Activated T-cell treated with anti-CD3 and anti-CD28 coated beads for 1 hour (primary cell): ENCODE measurements around the gene DQX1.
"Not testable (repeated sequence)": the region's sequence is repeated elsewhere in the genome, so short reads cannot be mapped to it uniquely, and the experiment has no call there.

Experiments
- DNase-seq: peaks from one replicate; pipeline ENCODE4 v3.0.0-alpha.2; 2020; ENCODE audit warnings: low read depth

Gene DQX1

DNA sequence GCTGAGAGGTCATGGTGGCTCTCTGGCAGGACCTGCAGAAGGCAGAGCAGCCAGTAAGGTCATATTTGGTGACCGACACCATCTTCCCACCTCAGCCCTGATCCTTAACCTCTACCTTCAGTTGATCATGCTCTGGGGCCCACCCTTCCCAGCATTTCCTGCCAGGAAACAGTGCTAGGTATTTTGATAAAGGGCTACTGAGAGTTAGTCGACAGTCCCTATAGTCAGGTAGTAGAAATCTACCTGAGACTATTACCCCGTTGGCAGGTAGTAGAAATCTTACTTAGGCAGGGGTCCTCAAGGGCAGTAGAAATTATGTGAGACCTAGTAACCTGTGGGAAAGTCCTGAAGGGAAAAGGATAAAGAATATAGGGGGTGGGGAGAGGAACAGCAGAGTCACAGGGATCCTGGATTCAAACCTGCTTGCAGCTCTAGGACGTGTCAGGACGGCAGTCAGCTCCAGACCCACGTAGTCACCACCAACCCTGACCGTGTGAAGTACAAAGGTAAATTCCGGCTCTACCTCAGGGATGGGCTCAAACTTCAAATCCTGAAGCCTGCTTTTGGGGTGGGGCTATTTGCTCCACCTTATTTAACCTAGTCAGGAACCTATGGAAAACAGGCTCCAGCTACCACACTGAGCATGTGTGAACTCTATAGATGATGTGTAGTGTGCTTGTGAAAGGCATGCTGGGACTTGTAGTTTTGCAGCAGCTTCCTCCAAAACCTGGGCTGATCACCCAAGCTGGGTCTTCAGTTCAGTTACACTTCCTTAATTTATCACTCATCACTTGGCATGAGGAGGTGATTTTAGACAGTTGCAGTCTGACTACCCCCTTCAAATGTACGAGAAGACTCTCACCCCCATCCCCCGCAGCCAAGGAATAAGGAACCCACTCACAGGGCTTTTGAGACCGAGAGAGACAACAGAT is at the start of gene DQX1:
Gene DQX1 (minus strand): TSS at position 515 of the 932 bp plus-strand sequence. CDS start 502 bp downstream, at position 13.
- no peak for DNase-seq

- DNase-seq = no peak
These were observed 49.3 kb upstream of the DQX1 start for GRCh38 chr2:74575320-74575719.

- DNase-seq = no peak
These were observed 47.9 kb upstream of the DQX1 start for GRCh38 chr2:74573747-74574562.

- no peak for DNase-seq
These were observed 46.3 kb upstream of the DQX1 start for GRCh38 chr2:74572178-74572925.

GRCh38 chr2:74571058-74571457 is 45.0 kb upstream of the DQX1 start:
- no peak for DNase-seq

GRCh38 chr2:74569686-74570085 is 43.7 kb upstream of the DQX1 start:
- DNase-seq = no peak

- DNase-seq = no peak
These were observed 41.9 kb upstream of the DQX1 start for GRCh38 chr2:74567881-74568280.

DNA sequence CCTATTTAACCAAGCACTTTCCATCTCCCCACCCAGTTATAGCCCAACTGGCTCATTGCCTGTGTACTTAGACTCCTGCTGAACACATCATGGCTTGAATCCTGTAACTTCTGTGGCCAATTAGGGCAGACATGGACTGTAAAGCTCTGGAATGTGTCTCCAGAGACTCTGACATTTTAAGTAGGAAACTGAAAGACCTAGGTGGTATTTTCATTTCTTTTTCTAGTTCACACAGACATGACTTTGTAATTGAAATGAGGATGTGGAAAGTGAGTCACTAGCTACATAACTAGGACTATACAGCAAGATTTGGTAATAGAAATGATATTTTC is 40.7 kb upstream of the DQX1 start:
- DNase-seq = no peak

- no peak for DNase-seq
These were observed 40.2 kb upstream of the DQX1 start for GRCh38 chr2:74566076-74566753.

DNA sequence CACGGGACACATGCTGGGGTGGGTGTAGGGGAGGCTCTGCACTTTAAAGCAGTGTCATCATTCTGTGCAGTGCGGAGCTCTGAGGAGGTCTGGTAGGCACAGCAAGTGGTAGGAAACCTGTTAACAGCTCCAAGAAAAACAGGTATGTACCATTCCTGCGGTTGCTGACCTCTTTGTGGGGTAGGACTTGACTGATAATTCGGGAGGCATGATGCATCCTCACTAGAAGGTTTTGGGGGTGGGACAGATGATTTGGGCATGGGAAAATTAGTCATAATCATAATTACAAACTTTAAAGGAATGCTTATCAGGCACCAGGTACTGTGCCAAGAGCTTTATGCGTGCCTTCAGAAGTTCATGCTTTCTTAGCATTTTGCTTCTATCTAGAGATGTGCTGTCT is 38.2 kb upstream of the DQX1 start:
- no peak for DNase-seq

DNA sequence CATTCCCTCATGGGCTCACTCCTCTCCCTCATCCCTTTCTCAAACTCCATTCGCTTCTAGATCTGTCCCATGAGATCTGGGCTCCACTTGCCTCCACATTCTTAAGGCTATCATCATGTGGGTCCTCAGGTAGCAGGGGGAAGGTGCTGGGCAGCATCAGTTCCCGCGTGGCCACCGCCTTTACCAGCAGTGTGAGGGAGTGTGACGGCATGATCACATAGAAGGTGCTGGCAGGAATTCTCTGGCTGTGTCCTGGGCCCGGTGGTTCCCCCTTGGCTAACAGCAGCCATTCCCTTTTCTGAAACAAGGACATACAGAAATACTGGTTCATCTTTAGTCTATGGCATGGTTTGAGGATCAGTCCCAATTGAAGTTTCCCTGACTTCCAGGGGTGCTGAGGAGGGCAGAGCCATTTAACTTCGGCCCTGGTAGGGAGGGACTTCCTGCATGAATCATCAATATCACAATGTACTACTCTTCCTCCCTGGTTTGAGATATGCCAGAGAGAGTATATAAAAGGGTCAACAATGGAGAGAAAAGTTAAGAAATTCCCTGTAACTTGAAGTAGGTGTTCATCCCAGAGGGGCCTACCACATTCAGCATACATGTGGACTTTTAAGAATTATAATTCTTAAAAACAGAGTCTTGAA is 36.2 kb upstream of the DQX1 start:
- no peak for DNase-seq

GRCh38 chr2:74561022-74561421 is 35.0 kb upstream of the DQX1 start:
- not testable (repeated sequence) for DNase-seq

GRCh38 chr2:74560591-74560990 is 34.6 kb upstream of the DQX1 start:
- no peak for DNase-seq

- no peak for DNase-seq
These were observed 33.9 kb upstream of the DQX1 start for GRCh38 chr2:74559912-74560311.

DNA sequence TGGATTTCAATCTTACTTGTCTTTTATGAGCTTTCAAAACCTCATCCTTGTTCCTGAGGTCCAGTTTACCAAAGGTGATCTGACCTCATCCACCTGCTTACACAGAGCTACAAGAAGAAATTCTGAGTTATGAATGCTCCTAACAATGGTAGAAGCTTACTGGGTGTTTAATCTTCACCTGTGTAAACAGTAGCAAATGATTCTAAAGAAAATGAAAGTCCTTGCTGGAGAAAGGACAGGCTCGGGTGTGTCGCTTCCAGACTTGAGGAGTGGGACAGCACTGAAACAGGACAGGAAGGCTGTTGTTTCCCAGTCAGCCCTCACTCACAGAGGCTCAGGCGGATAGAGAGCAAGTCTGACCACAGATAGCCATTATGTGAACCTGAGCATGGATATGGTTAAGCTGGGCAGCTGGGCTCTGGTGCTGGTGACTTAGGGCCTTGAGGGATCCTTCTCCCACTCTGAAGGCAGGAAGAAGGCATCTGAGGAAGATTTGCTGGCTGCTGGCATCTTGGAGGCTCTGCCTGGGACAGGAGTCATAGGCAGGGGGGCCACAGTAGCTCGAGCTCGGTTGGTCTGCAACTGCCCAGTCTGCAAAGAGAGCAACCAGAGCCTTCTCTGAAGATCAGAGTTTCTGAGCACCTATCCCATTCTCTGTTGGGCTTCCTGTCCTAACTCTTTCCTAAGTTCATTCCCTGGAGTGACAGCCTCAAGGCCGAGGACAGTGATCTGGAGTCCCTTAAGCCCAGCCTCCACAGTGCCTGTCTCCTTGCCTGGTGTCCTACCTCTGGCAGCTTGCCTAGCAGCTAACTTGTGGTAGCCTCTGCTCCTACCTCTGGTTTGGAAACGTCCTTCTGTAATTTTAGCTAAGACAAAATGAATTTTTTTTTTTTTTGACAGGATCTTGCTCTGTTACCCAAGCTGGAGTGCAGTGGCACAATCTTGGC is 32.5 kb upstream of the DQX1 start:
- no peak for DNase-seq

- DNase-seq = no peak
These were observed 30.9 kb upstream of the DQX1 start for GRCh38 chr2:74556831-74557370.

- DNase-seq = no peak
These were observed 30.1 kb upstream of the DQX1 start for GRCh38 chr2:74556159-74556558.

DNA sequence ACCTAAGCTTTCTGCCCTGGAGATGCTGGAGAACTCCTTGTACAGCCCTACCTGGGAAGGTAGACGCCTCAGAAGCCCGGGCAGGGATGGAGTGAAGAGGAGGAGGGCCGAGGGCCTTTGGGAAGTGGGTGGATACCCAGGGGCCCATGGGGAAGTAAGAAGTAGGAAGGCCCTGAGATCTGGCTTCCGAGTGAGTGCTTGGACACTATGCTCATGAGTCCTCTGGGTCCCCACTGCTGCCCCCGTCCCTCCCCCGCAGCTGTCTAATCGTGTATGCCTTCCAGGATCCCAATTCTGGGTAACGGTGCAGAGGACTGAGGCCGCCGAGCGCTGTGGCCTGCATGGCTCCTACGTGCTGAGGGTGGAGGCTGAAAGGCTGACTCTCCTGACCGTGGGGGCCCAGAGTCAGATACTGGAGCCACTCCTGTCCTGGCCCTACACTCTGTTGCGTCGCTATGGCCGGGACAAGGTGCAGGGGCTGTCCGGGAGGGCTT is 29.6 kb upstream of the DQX1 start:
- no peak for DNase-seq

DNA sequence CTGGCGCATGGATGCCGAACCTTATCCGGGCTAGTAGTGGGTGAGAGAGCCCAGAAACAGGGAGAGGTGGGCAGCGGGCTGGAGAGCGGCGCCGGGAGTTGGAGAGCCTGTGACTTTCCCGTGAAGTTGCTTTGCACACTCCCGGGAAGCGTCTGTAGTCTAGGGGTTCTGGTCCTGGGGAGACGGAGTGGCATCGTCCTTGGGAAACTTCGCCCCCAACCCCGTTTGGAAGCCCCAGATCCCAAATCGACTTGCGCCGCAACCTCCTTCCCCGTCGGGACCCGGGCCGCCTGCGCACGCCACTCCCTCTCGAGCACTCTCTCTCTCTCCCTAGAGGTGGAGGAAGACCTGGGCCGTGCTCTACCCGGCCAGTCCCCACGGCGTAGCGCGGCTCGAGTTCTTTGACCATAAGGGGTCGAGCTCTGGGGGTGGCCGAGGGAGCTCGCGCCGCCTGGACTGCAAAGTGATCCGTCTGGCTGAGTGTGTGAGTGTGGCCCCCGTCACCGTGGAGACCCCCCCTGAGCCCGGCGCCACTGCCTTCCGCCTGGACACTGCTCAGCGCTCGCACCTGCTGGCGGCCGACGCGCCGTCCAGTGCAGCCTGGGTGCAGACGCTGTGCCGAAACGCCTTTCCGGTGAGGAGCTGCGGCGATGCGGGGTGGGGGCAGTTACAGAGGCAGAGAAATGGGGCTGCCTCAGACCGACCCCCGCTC is 28.9 kb upstream of the DQX1 start:
- peak; percentile 28 for DNase-seq
